Measurements from ENCODE around the gene EED.

The EED gene

GRCh38 chr11:86244522-86245368 is at the start of gene EED:
TSS of gene EED (plus strand) at chr11:86244753. CDS start at chr11:86245230, 477 bp downstream.
- H2AFZ ChIP-seq (ENCODE audit: low read length), result 0 out of 2 replicates have a peak within 1 kb of the TSS, but pooled peaks have one; percentile 16
- no peaks in the 10 kb centered on the region for H4K20me1 ChIP-seq (ENCODE audit: insufficient read depth, low read length)
- H3K9me3 ChIP-seq (ENCODE audit: low read length), result no peaks in the 10 kb centered on the region
- TF ChIP-seq CTCF (IDR thresholded peaks at IDR 0.05; ENCODE audit: low read length), result no peak
- no peak for TF ChIP-seq EZH2 (IDR thresholded peaks at IDR 0.05; ENCODE audit: borderline replicate concordance, low read length)
- H3F3A ChIP-seq (ENCODE audit: insufficient read depth, low read length), result no peaks in the 10 kb centered on the region
- H3K4me1 ChIP-seq (ENCODE audit: insufficient read depth, low read length, severe bottlenecking), result peaks cover 50% of the 10 kb centered on the region
- H3K79me2 ChIP-seq (ENCODE audit: insufficient read depth, low read length), result peaks cover 46% of the 10 kb centered on the region
- peak within 1 kb of the TSS; percentile 92 for H3K9ac ChIP-seq (ENCODE audit: low read length)
- H3K9me2 ChIP-seq (ENCODE audit: low read depth, low read length), result no peaks in the 10 kb centered on the region
- no peaks in the 10 kb centered on the region for H3K27me3 ChIP-seq (ENCODE audit: insufficient read depth, low read length)
- peak within 1 kb of the TSS; percentile 99 for H3K4me2 ChIP-seq (ENCODE audit: low read length)
- peak within 1 kb of the TSS; percentile 87 for H3K27ac ChIP-seq (ENCODE audit: low read depth, low read length, poor library complexity, severe bottlenecking)
- H3K4me3 ChIP-seq (ENCODE audit: low read depth, low read length, poor library complexity, severe bottlenecking), result peak within 1 kb of the TSS; percentile 87
- no peaks in the 10 kb centered on the region; the same call in 1 of the 2 replicates for H3K36me3 ChIP-seq (ENCODE audit: insufficient read depth, low read length)

GRCh38 chr11:86194998-86195397 is 49.6 kb upstream of the EED start:
- no peak for TF ChIP-seq CTCF (IDR thresholded peaks at IDR 0.05; ENCODE audit: low read length)
- no peak for TF ChIP-seq EZH2 (IDR thresholded peaks at IDR 0.05; ENCODE audit: borderline replicate concordance, low read length)
- no peak overlapping the region for H2AFZ ChIP-seq (ENCODE audit: low read length)
- no peaks in the 10 kb centered on the region for H3K36me3 ChIP-seq (ENCODE audit: insufficient read depth, low read length)
- no peaks in the 10 kb centered on the region for H4K20me1 ChIP-seq (ENCODE audit: insufficient read depth, low read length)
- H3K79me2 ChIP-seq (ENCODE audit: insufficient read depth, low read length), result no peaks in the 10 kb centered on the region
- no peak overlapping the region for H3K4me2 ChIP-seq (ENCODE audit: low read length)
- no peaks in the 10 kb centered on the region for H3K9me3 ChIP-seq (ENCODE audit: low read length)
- H3K4me1 ChIP-seq (ENCODE audit: insufficient read depth, low read length, severe bottlenecking), result peaks cover 39% of the 10 kb centered on the region
- H3K9me2 ChIP-seq (ENCODE audit: low read depth, low read length), result no peaks in the 10 kb centered on the region
- H3K27ac ChIP-seq (ENCODE audit: low read depth, low read length, poor library complexity, severe bottlenecking), result no peak overlapping the region
- no peak overlapping the region for H3K9ac ChIP-seq (ENCODE audit: low read length)
- H3K27me3 ChIP-seq (ENCODE audit: insufficient read depth, low read length), result no peaks in the 10 kb centered on the region
- H3K4me3 ChIP-seq (ENCODE audit: low read depth, low read length, poor library complexity, severe bottlenecking), result no peak overlapping the region
- H3F3A ChIP-seq (ENCODE audit: insufficient read depth, low read length), result peaks cover 8% of the 10 kb centered on the region; the same call in 1 of the 2 replicates

- Histone ChIP-seq H3K27ac (ENCODE audit: low read depth, low read length, poor library complexity, severe bottlenecking) (no peak overlapping the region), H3F3A (ENCODE audit: insufficient read depth, low read length) (peaks cover 8% of the 10 kb centered on the region; the same call in 1 of the 2 replicates), H3K36me3 (ENCODE audit: insufficient read depth, low read length) (no peaks in the 10 kb centered on the region; the same call in 1 of the 2 replicates), H3K4me1 (ENCODE audit: insufficient read depth, low read length, severe bottlenecking) (peaks cover 36% of the 10 kb centered on the region), H2AFZ (ENCODE audit: low read length) (no peak overlapping the region), H3K4me3 (ENCODE audit: low read depth, low read length, poor library complexity, severe bottlenecking) (no peak overlapping the region), H3K9me2 (ENCODE audit: low read depth, low read length) (no peaks in the 10 kb centered on the region), H4K20me1 (ENCODE audit: insufficient read depth, low read length) (no peaks in the 10 kb centered on the region), H3K4me2 (ENCODE audit: low read length) (no peak overlapping the region), H3K27me3 (ENCODE audit: insufficient read depth, low read length) (no peaks in the 10 kb centered on the region), H3K9me3 (ENCODE audit: low read length) (no peaks in the 10 kb centered on the region), H3K79me2 (ENCODE audit: insufficient read depth, low read length) (no peaks in the 10 kb centered on the region), H3K9ac (ENCODE audit: low read length) (no peak overlapping the region)
- no peak for TF ChIP-seq CTCF (IDR thresholded peaks at IDR 0.05; ENCODE audit: low read length)
- no peak for TF ChIP-seq EZH2 (IDR thresholded peaks at IDR 0.05; ENCODE audit: borderline replicate concordance, low read length)
Observed at GRCh38 chr11:86196085-86196696, 48.4 kb upstream of the EED start.

All from OCI-LY1 (cell line).